Mucosa of descending colon (tissue), 3 donors: ENCODE results near the gene SMARCC2. TPM values are rescaled to one million over a fixed set of nuclear protein-coding genes. Genes with fewer than 3 reads are reported as not detected.

Experiments
- ATAC-seq: fragments of 200-7000 bp; cut with Tn5 transposase; one replicate; pipeline ENCODE4 v1.9.1; 2020; ENCODE audit warnings: mild to moderate bottlenecking, moderate library complexity
- DNase-seq, 3 donors: peaks; one replicate each; pipeline ENCODE4 v3.0.0-alpha.2; 2020
- H3K36me3 ChIP-seq: fragments of 200-600 bp; one replicate; pipeline ENCODE4 v1.8.0; 2021; ENCODE audit warnings: low read depth, mild to moderate bottlenecking
- H3K4me1 ChIP-seq: fragments of 200-600 bp; one replicate; pipeline ENCODE4 v1.8.0; 2021; ENCODE audit warnings: low read depth, mild to moderate bottlenecking
- H3K4me3 ChIP-seq: fragments of 200-600 bp; one replicate; pipeline ENCODE4 v1.8.0; 2021; ENCODE audit warnings: mild to moderate bottlenecking
- H3K9me3 ChIP-seq: fragments of 200-600 bp; one replicate; pipeline ENCODE4 v1.8.0; 2021; ENCODE audit warnings: mild to moderate bottlenecking
- intact Hi-C, 2 donors: fragments of 100-400 bp; cut with DNase I in 1 of 2; cut with micrococcal nuclease in 1 of 2; formaldehyde crosslinking; loops; one replicate each; pipeline versions ENCODE4 v1.11.0 to v1.11.1; 2022; cut with DNase I, micrococcal nuclease
- total RNA-seq, 3 donors: library from RNA; stranded (reverse); fragmentation: NEBNext Ultra II Directional in 2 of 3; extraction: Animal tissue kit (Norgen Biotek cat#: 25700) in 2 of 3; gene quantifications; one replicate each; pipeline versions ENCODE4 v1.2.1 to v1.2.4, GENCODE V29; 2021 to 2023
- TF ChIP-seq, protein P1 (sequence below): fragments of 200-600 bp; IDR thresholded peaks from one replicate; pipeline ENCODE4 v1.8.0; 2022; ENCODE audit warnings: antibody characterized with exemption, mild to moderate bottlenecking
- donor health status: DM: no; HTN: no; CAD: no; lungs with moderate emphysema.
- donor health status: DM: no; HTN: no; CAD: no.
- donor health status: DM: no; HTN: yes; CAD: no.

The SMARCC2 gene
- total RNA-seq, 3 donors from 2014 or later = 91.7 to 163 (median 116) TPM

DNA sequence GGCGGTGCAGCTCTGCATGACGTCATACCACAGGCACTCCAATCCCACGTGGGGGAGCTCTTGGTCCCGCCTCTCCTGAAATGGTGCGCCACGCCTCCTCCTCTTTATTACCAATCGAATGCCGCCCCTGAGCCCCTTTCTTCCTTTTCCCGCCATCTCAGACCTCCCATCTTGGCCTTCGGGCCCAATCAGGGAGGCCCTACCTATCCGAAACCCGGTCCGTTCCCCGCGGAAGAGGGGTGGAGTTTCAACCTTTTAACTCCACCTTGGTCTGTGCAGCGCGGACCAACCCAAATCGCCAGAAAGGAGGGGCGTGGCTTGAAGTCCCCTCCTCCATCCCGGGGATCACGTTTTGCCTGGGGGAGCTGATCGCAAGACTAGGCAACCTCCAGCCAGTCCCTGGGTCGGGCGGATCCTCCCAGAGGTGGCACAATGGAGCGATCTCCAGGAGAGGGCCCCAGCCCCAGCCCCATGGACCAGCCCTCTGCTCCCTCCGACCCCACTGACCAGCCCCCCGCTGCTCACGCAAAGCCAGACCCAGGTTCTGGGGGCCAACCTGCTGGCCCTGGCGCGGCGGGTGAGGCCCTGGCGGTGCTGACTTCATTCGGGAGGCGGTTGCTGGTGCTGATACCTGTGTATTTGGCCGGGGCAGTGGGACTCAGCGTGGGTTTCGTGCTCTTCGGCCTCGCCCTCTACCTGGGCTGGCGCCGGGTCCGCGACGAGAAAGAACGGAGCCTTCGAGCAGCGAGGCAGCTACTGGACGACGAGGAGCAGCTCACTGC lies 61.2 kb downstream of the SMARCC2 start, which contains the start of gene ESYT1:
ESYT1 (plus strand) TSS at position 380 of the 782 bp plus-strand sequence; CDS start at position 433, 53 bp downstream.
- Histone ChIP-seq H3K4me1 (peaks cover 22% of the 10 kb centered on the region), H3K9me3 (no peaks in the 10 kb centered on the region), H3K36me3 (peaks cover 5% of the 10 kb centered on the region), H3K4me3 (peak within 1 kb of the TSS; percentile 49)
- DNase-seq = peak; percentile 96 to 99 (median 98)
- peak; percentile 85 for ATAC-seq
- intact Hi-C loops = loop anchor here in 1 of 2 donors (10.0 kb wide), 1 partner anchor 57 kb away; the partner anchor contains the start of gene SMARCC2
- TF ChIP-seq, protein P1, sequence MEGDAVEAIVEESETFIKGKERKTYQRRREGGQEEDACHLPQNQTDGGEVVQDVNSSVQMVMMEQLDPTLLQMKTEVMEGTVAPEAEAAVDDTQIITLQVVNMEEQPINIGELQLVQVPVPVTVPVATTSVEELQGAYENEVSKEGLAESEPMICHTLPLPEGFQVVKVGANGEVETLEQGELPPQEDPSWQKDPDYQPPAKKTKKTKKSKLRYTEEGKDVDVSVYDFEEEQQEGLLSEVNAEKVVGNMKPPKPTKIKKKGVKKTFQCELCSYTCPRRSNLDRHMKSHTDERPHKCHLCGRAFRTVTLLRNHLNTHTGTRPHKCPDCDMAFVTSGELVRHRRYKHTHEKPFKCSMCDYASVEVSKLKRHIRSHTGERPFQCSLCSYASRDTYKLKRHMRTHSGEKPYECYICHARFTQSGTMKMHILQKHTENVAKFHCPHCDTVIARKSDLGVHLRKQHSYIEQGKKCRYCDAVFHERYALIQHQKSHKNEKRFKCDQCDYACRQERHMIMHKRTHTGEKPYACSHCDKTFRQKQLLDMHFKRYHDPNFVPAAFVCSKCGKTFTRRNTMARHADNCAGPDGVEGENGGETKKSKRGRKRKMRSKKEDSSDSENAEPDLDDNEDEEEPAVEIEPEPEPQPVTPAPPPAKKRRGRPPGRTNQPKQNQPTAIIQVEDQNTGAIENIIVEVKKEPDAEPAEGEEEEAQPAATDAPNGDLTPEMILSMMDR = no peak

DNA sequence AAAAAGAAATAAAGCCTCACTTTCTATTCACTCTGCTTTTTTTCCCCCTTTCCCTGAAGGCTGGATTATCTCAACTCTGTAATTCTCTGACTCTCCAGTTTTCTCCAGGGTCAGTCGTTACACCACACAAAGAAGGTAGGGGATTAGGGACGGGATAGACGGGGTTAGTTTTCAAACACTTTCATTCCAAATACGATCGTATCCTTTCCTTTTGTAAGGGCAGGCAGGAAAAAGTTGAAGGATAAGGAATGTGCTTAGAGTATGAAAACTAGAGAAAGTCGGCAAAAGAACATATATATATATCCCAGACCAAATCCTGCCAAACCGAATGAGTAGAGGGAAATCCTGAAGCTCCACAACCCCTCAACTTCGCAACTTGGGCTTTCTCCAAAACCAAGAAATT lies 61.8 kb downstream of the SMARCC2 start:
- ATAC-seq (no peak), DNase-seq (no peak)
- TF ChIP-seq, protein P1 = no peak
- Histone ChIP-seq H3K36me3 (peaks cover 5% of the 10 kb centered on the region), H3K9me3 (no peaks in the 10 kb centered on the region), H3K4me1 (peaks cover 22% of the 10 kb centered on the region), H3K4me3 (peak overlapping the region; percentile 49)
- intact Hi-C loops = loop anchor here in 1 of 2 donors (10.0 kb wide), 1 partner anchor 57 kb away; the partner anchor contains the start of gene SMARCC2

DNA sequence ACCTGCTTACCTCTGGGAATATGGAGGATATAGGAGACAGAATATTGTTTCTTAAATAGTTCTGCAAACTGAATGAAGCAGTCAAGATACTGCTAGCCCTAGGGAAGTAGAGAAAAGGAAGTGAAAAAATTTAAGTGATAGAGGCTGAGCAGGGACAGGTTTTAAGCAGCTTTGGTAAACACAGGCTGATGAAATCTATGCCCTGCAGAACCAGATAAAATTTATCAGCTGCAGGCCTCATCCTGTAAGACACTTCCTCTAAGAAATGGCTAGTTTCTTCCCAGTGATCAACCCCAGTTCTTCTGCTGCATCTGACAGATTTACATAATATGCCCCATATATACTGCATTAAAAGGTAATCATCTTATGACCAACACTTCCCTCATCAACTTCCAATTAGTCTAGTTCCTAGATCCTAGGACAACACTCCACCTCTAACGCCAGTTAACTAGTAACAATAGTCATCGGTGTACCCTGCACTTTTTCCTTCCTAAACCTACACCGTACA lies 62.5 kb downstream of the SMARCC2 start:
- Histone ChIP-seq H3K36me3 (peaks cover 5% of the 10 kb centered on the region), H3K9me3 (no peaks in the 10 kb centered on the region), H3K4me3 (no peak overlapping the region), H3K4me1 (peaks cover 22% of the 10 kb centered on the region)
- intact Hi-C loops = loop anchor here in 1 of 2 donors (10.0 kb wide), 1 partner anchor 58 kb away; the partner anchor contains the start of gene SMARCC2
- no peak for ATAC-seq
- TF ChIP-seq, protein P1 = no peak
- no peak for DNase-seq

DNA sequence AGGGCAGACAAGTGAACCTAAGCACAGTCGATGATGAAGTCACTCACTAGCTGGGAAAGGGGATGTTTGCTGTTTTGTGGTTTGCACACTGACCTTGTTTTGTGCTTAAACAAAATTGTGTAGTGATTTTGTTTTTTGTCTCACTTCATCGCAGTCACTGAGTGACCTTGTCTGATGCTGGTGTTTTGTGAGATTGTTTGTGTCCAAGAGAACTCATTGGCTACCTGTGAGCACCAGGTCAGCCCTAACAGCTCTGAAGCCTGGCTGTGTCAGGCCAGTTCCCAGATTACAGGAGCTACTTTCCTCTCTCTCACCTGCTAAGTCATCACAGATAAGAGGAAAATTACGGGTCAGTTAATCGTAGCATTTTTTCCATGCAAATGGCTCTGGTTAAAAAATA lies 65.2 kb downstream of the SMARCC2 start:
- H3K4me1 ChIP-seq = peaks cover 24% of the 10 kb centered on the region

DNA sequence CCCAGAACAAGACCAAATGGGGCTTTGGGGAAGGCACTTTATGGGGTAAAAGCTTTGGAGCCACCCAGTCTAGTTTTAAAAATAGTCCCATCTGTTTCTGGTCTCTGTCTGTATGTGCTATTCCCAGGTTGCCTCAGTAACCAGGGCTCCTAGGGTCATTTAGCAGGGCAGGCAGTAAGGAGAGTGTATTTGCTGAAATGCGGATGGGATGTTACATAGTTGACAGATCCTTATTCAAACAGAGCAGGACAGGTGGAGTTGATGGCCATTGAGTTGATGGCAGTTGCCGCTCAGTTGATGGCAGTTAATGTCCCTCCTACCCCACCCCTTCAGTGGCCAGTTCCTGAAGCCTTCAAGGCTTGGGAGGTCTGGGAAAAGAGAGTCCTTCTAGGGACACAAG lies 66.6 kb downstream of the SMARCC2 start:
- Histone ChIP-seq H3K9me3 (no peaks in the 10 kb centered on the region), H3K4me3 (no peak overlapping the region), H3K36me3 (peaks cover 5% of the 10 kb centered on the region), H3K4me1 (peaks cover 30% of the 10 kb centered on the region)
- no peak for ATAC-seq
- DNase-seq = no peak
- intact Hi-C loops = loop anchor here in 1 of 2 donors (10.0 kb wide), 1 partner anchor 62 kb away; the partner anchor contains the start of gene SMARCC2
- TF ChIP-seq, protein P1 = no peak

More for the DNA sequence above, 65.2 kb downstream of the SMARCC2 start:
- Histone ChIP-seq H3K36me3 (peaks cover 5% of the 10 kb centered on the region), H3K9me3 (no peaks in the 10 kb centered on the region), H3K4me3 (no peak overlapping the region)
- TF ChIP-seq, protein P1 = no peak
- DNase-seq (no peak), ATAC-seq (no peak)
- intact Hi-C loops = loop anchor here in 1 of 2 donors (10.0 kb wide), 1 partner anchor 61 kb away; the partner anchor contains the start of gene SMARCC2
